Measurements from ENCODE around the gene MAP4K4. TPM values are rescaled to one million over a fixed set of nuclear protein-coding genes. Genes with fewer than 3 reads are reported as not detected.
"Not testable (repeated sequence)": the region's sequence is repeated elsewhere in the genome, so short reads cannot be mapped to it uniquely, and the experiment has no call there.

The MAP4K4 gene
- total RNA-seq, 1 donor from 2014 or later: 88.6 TPM

- intact Hi-C loops (cut with micrococcal nuclease): no loop called here
Measured at GRCh38 chr2:101740555-101740964, 43.1 kb downstream of the MAP4K4 start.

- intact Hi-C loops (cut with micrococcal nuclease): no loop called here
Measured at GRCh38 chr2:101741775-101742520, 44.4 kb downstream of the MAP4K4 start.

- intact Hi-C loops (cut with micrococcal nuclease): no loop called here
Measured at GRCh38 chr2:101742547-101742946, 45.0 kb downstream of the MAP4K4 start.

- intact Hi-C loops (cut with micrococcal nuclease): no loop called here
Measured at GRCh38 chr2:101743288-101743687, 45.8 kb downstream of the MAP4K4 start.

- intact Hi-C loops (cut with micrococcal nuclease): no loop called here
Measured at GRCh38 chr2:101744832-101745231, 47.3 kb downstream of the MAP4K4 start.

- intact Hi-C loops (cut with micrococcal nuclease): no loop called here
Measured at GRCh38 chr2:101745711-101746694, 48.5 kb downstream of the MAP4K4 start.

- intact Hi-C loops (cut with micrococcal nuclease): no loop called here
Measured at GRCh38 chr2:101748000-101748399, 50.5 kb downstream of the MAP4K4 start.

- intact Hi-C loops (cut with micrococcal nuclease): not testable (repeated sequence)
Measured at GRCh38 chr2:101748462-101748861, 51.0 kb downstream of the MAP4K4 start.

GRCh38 chr2:101750688-101751087, 53.2 kb downstream of the MAP4K4 start:
- intact Hi-C loops (cut with micrococcal nuclease): no loop called here

- intact Hi-C loops (cut with micrococcal nuclease): no loop called here
Measured at GRCh38 chr2:101751276-101751815, 53.8 kb downstream of the MAP4K4 start.

GRCh38 chr2:101751875-101752619, 54.5 kb downstream of the MAP4K4 start:
- intact Hi-C loops (cut with micrococcal nuclease): no loop called here

GRCh38 chr2:101752716-101753616, 55.5 kb downstream of the MAP4K4 start:
- intact Hi-C loops (cut with micrococcal nuclease): no loop called here

GRCh38 chr2:101753720-101754490, 56.4 kb downstream of the MAP4K4 start:
- intact Hi-C loops (cut with micrococcal nuclease): no loop called here

- intact Hi-C loops (cut with micrococcal nuclease): loop anchor here (5.0 kb wide), 1 partner anchor 37 kb away; no protein-coding TSS in a partner anchor
Measured at GRCh38 chr2:101754618-101755017, 57.1 kb downstream of the MAP4K4 start.

- intact Hi-C loops (cut with micrococcal nuclease): loop anchor here (5.0 kb wide), 1 partner anchor 39 kb away; no protein-coding TSS in a partner anchor
Measured at GRCh38 chr2:101756266-101756665, 58.8 kb downstream of the MAP4K4 start.

- intact Hi-C loops (cut with micrococcal nuclease): loop anchor here (5.0 kb wide), 1 partner anchor 41 kb away; no protein-coding TSS in a partner anchor
Measured at GRCh38 chr2:101758001-101758400, 60.5 kb downstream of the MAP4K4 start.

GRCh38 chr2:101759162-101759561, 61.7 kb downstream of the MAP4K4 start:
- intact Hi-C loops (cut with micrococcal nuclease): loop anchor here (5.0 kb wide), 1 partner anchor 42 kb away; no protein-coding TSS in a partner anchor

GRCh38 chr2:101762451-101763171, 65.1 kb downstream of the MAP4K4 start:
- intact Hi-C loops (cut with micrococcal nuclease): no loop called here

All from T-helper 2 cell treated with Interferon-gamma antibody and Interleukin-4, amounts not matched to agents 100 ng/mL and 5 ng/mL, for 36 hours (primary cell).